AG09309 (cell line): ENCODE results near the gene GALM.
"Not testable (repeated sequence)": the region's sequence is repeated elsewhere in the genome, so short reads cannot be mapped to it uniquely, and the experiment has no call there.

ENCODE experiments used
- DNase-seq: peaks from one replicate; pipeline ENCODE4 v3.0.0-alpha.2; 2010; ENCODE audit warnings: low read depth
- H3K4me3 ChIP-seq: 2 replicates; pipeline ENCODE4 v1.5.1; 2011; ENCODE audit warnings: mild to moderate bottlenecking, low read depth, low read length, moderate library complexity; ENCODE audit not compliant: control insufficient read depth
- TF ChIP-seq, protein P1 (sequence below): IDR thresholded peaks from 2 replicates; pipeline ENCODE4 v1.5.1; 2011; ENCODE audit warnings: mild to moderate bottlenecking, low read depth, low read length, inconsistent platforms; ENCODE audit not compliant: insufficient read depth, control insufficient read depth; ENCODE audit errors: missing control alignments

Gene GALM

DNA sequence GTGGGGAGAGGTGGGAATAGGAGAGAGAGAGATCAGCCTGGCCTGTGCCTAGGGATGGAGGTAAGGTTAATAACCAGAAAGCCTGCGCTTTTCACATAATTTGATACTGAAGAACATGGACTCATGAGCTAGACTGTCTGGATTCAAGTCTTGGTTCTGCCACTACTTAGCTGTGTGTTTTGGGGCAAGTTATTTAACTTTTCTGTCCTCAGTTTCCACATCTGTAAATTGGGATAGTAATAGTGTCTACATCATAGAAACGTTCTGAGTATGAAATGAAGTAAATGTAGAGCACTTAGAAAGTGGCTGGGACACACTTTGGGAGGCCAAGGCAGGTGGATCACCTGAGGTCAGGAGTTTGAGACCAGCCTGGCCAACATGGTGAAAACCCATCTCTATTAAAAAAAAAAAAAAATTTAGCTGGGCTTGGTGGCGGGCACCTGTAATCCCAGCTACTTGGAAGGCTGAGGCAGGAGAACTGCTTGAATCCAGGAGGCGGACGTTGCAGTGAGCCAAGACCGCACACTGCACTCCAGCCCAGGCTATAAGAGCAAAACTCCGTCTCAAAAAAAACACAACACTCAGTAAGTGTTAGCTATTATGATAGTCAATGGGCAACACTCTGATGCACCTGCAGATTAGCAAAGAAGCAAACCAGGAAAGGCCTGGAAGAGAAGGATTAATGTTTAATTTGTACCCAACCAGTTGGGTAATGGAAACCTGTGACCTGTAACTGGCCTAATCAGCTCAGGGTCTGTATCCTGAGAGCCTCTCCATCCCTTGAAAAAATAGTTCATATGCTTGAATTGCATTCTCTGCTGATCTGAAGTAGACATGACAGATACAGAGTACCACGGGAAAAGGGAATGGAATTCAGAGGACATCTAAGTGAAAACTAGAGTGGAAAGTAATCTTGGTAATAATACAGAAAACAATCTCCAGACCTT lies 6.8 kb downstream of the GALM start:
- TF ChIP-seq, protein P1, sequence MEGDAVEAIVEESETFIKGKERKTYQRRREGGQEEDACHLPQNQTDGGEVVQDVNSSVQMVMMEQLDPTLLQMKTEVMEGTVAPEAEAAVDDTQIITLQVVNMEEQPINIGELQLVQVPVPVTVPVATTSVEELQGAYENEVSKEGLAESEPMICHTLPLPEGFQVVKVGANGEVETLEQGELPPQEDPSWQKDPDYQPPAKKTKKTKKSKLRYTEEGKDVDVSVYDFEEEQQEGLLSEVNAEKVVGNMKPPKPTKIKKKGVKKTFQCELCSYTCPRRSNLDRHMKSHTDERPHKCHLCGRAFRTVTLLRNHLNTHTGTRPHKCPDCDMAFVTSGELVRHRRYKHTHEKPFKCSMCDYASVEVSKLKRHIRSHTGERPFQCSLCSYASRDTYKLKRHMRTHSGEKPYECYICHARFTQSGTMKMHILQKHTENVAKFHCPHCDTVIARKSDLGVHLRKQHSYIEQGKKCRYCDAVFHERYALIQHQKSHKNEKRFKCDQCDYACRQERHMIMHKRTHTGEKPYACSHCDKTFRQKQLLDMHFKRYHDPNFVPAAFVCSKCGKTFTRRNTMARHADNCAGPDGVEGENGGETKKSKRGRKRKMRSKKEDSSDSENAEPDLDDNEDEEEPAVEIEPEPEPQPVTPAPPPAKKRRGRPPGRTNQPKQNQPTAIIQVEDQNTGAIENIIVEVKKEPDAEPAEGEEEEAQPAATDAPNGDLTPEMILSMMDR, result no peak
- H3K4me3 ChIP-seq, result no peak overlapping the region
- no peak for DNase-seq

DNA sequence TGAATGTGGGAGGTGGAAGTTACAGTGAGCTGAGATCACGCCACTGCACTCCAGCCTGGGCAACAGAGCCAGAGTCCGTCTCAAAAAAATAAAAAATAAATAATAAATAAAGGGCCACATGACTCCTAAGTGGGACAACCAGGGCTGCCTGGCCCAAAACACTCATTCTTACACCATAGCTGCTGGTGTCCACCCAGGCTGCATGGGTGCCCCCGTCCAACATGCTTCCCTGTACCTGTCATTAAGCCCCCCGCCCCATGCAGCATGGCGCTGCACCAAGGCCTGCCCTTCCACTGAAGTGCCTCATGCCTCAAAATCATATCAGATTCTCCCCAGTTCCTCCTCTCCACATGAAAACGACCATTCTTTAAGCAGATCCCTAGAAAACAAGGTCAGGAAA lies 10.8 kb downstream of the GALM start:
- no peak for DNase-seq
- TF ChIP-seq, protein P1, result no peak
- no peak overlapping the region for H3K4me3 ChIP-seq

DNA sequence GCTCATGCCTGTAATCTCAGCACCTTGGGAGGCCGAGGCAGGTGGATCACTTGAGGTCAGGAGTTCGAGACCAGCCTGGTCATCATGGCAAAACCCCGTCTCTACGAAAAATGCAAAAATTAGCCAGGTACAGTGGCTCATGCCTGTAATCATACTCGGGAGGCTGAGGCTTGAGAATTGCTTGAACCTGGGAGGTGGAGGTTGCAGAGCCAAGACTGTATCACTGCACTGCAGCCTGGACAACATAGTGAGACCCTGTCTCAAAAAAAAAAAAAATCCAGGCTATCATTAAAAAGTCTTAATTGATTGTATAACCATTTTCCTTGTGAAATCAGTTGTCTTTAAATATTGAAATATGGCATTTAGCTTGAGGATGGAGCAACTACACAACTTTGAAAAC lies 15.0 kb downstream of the GALM start:
- H3K4me3 ChIP-seq, DNase-seq: not testable (repeated sequence)

DNA sequence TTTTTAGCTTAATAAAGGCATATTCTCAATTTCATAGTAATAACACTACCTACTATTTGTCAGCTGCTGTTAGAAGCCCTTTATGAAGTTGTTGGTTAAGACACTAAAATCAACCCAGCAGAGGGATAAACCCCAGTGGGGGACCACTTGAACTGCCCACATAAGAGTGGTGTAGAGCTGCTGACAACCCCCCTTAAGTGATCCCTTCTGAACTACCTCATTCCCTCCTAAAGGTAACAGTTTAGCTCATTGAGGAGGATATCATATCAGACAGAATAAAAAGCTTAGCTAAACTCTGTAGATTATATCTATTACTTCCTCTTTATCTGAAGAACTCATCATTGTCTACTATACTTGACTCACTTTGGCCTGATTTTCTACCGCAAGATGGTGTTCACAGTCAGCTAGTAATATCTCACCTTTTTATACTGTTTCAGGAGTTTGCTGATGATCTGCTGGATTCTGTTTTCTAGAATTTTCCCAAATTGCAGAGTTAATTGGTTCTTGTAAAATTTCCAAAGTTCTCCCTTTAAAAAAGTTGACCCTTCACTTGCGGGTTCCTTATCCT lies 16.2 kb downstream of the GALM start:
- TF ChIP-seq, protein P1, result no peak
- H3K4me3 ChIP-seq, result no peak overlapping the region
- DNase-seq, result no peak

DNA sequence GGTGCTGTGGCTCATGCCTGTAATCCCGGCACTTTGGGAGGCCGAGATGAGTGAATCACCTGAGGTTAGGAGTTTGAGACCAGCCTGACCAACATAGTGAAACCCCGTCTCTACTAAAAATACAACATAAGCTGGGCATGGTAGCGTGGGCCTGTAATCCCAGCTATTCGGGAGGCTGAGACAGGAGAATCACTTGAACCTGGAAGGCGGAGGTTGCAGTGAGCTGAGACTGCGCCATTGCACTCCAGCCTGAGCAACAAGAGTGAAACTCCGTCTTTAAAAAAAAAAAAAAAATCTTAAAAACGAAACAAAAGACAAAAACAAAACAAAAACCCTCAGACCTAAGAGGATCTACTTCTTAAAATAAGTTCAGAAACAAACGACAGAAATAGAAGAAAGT lies 16.7 kb downstream of the GALM start:
- not testable (repeated sequence) for H3K4me3 ChIP-seq, DNase-seq

DNA sequence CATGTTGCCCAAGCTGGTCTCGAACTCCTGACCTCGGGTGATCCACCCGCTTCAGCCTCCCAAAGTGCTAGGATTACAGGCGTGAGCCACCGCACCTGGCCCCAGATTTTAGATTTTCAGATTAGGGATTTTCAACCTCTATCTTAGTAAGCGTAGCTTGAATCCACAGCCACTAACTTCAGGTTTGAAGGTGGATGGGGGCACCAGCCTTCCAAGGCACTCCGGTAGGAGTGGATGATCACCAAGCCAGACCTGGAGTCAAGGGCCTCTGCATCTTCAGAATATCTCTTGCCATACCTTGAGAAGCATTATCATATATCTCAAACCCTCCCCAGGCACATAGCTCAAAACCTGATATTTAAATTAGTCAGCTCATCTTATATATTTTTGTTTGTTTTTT lies 17.9 kb downstream of the GALM start:
- no peak overlapping the region for H3K4me3 ChIP-seq
- DNase-seq, result no peak
- TF ChIP-seq, protein P1, result no peak

DNA sequence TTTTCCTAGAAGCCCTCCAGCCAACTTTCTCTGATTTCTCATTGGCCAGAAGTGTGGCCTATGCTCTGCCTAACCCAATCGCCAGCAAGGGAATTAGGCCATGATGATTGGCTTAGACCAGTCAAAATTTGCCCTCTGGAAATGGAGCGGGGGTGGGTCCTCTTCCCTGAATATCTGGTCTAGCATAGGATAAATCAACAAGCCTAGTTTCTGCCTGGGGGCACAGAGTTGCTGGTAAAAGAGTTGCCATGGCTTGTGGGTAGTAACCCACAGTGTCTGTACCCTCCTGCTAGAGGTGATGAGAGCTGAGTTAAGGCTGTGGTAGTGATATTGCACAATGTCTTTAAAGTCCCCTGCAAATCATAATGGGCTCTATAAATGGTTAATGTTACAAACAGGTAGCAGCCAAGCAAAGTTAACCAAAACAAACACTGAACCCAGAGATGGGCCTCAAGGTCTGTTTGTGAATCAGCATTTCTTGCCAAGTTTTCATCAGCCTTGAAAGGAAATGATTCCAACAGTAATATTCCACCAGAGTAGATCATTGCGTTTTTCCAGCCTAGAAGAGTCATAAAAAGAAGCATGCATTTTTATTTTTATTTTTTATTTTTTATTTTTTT lies 19.3 kb downstream of the GALM start:
- no peak overlapping the region for H3K4me3 ChIP-seq
- TF ChIP-seq, protein P1, result no peak
- DNase-seq, result no peak
